NCI-H2029 treated with DMSO at 0.1 percent for 48 hours (cell line): ENCODE measurements around the gene ITGA11.

ENCODE experiments used
- DNase-seq: peaks from one replicate; lab custom pipeline; 2025; lab: John Stamatoyannopoulos, UW

ITGA11 gene

DNA sequence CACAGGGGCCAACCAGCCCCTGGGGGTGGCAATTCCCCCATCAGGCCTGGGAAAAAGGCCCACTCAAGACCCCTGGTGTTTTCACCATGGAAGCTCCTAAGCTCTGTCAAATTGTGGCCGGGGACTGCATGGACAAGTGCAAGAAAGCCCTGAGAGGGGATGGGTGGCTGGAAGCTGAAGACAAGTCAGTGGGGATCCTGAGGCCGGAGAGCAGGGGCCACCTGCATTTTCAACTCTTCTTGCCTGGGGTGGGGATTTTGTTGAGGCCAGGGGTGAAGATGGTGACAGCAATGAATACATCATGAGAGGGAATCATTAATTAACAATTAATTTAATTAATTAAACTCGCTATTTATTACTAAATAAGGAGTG is 120.5 kb downstream of the ITGA11 start:
- DNase-seq: no peak

DNA sequence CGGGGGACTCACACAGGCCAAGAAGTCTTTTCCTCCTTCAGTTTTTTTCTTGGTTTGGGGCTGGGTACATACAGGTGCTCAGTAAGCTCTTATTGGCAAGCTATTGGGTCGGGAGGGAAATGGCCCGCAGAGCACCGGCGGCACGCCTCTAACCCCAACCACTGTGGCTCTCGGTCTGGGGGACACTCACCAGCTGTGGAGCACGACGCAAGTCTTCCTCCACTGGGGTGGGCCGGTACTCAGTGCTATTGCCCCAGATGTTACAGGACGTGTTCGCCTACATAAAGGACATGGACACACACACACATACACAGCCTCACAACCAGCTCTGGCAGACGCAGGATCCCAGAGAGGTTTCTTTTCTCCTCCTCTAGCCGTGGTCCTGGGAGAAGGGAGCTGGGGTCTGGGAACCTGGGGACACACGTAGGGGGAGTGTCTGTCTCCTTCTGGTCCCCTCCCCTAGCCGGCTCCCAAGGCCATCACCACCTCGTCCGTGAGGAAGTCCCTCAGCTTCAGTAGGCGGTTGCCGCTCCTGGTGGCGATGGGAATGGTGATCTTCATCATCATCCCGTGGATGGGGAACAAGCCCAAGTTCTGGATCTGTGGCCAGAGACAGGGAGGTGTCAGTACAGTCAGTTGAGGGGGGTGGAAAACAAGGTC is 121.0 kb downstream of the ITGA11 start:
- no peak for DNase-seq

DNA sequence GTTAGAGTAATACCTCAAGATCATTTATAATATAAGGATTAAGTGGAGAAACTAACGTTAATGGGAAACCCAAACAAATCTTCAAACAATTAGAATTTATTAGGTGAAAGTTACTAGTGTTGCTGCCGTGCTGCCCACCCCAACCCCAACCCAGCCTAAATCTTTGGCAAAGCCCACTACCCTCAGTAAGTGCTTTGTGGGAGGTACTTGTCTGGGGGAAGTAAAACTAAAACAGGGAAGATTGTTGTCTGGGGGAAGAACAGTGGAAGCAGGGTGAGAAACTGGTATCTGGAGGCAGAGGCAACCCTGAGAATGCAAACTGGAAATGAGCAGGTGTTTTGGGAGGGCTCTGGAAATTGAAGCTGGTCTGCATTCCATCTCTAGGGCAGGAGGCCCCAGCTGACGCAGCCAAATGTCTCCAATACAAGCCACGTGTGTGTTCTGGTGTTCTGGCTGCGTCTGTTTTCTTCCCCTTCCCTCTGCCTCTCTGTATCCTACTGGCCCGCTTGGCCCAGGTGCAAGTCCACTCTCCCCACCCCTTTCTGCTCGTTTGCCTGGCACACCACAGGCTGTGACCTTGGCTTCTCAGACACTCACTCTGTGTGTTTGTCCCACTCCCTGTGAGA is 121.7 kb downstream of the ITGA11 start:
- no peak for DNase-seq

DNA sequence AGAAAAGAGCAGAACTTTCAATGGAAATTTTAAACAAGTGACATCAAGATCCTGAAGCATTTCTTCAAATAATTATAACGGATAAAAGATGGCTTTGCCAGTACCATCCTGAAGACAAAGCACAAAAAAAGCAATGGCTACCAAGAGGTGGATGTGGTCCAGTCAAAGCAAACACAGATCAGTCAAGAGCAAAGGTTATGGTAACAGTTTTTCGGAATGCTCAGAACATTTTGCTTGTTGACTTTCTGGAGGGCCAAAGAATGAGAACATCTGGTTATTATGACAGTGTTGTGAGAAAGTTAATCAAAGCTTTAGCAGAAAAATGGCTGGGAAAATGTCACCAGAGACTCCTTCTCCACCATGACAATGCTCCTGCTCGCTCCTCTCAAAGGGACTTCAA is 122.9 kb downstream of the ITGA11 start:
- DNase-seq: no peak

DNA sequence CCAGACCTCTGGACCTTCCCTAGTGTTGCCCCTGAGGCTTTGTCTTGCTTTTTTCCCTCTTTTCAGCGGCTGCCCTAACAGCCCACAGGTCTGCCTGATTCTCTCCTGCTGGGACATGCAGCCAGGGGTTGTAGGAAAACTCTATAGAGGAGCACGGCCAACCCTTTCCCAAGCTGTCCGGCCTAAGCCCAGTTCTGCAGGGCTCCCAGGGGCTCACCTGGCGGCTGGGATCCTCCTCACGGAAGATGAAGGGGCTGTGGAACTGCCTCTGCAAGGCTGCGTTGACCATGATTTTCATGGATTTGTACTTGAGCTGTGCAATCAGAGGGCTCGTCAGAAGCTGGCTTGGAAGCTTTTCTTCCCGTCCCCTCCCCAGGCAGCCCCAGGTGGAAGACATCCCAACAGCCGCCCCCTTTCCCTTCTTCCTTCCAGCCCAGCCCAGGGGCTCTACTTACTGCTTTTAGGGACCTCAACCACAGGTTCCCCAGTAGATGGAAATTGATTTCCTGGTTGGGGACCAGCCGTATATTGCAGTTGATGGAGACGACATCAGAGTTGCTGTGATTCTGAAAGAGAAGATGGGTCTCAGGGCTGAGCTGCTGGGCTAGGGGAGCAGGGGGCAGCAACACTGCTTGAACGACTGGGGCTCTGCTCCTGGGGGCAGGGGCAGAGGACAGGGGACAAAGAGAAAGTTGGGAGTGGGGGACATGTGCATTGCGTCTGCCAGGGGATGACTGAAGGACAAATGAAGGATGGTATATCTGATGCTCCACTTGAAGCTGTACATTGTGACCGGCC is 124.6 kb downstream of the ITGA11 start:
- DNase-seq: no peak

DNA sequence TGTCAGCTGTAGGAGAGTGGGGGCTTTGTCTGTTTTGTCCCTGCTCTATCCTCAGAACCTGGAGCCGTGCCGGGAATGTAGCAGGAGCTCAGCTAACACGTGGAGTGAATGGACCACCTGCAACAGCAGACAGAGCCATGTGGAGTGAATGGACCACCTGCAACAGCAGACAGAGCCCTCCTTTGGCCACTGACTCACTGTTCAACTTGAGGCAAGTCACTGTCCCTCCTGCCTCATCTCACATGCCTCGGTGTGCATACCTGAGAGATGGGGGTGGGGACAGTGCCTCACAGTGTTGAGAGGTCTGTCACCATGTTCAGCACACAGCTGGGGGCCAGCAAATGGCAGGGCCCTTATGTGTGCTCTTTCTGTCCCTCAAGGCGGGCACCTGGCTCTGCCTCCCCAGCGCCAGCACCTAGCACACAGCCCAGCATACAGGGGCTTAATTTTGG is 126.5 kb downstream of the ITGA11 start:
- DNase-seq: no peak

DNA sequence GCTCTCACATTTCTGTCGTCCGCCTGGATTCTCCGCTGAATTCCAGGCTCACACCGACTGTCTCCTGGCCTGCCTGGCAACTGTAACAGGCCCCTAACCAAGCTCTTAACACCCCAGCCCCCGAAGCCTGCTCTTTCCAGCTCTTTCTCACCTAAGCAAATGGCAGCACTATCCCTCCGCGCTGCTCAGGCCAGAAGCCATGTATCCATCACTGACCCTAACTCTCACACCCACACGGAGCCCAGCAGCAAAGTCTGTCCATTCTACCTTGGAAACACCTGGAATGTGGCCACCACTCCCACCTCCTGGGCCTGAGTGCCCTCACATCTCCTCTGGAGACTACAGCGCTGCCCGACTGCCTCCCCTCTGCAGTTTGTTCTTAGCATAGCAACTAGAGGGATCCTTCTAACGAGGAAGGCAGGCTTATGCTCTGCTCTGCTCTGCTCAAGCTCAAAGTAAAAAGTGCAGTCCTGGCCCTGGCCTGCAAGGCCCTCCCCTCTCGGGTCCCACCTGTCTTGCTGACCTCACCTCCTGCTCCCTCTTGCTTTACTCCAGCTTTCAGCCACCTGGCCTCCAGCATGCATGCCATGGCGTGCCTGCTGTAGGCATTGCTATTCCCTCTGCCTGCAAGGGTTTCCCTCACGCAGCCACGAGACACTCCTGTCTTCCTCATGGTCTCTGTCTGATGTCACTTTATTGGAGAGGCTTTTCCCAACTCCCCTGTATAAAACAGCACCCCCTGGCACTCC is 127.2 kb downstream of the ITGA11 start:
- DNase-seq: no peak

DNA sequence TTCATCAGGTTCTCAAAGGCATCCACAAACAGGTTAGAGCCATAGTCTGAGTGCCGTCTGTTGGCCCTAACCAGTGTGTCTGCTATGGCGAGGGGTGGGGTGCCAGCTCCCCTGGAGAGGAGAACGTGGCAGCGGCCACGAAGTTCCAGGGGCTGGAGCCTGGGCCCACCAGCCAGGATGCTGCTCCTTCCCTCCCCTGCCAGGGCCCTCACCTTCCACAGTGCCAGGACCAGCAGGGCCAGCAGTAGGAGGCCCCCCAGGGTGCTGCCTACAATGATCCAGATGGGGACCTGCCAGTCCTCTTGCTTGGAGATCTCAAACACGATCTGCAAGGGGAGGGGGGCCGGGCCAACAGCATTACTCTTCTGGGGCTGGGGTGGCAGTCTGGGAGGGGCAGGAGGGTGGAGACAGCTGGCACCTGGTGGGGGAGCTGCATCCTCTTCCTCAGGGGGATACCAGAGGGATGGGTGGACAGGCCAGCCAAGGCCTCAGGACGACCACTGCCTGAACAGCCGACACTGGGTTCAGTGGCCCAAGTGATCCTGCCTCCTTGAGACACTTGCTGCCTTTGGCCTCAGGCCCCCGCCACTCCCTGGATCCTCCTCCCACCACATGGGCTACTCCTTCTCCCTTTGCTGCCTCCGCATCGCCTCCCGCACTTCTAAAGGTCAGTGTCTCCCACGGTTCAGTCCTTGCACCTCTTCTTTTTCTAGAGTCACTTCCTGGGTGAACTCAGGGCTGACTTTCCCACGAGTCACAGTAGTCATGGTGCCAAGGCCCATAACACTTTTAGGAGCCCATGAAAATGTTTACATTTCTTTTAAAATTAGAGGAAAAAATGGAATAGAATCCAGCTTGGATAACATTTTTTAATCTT is 128.2 kb downstream of the ITGA11 start:
- no peak for DNase-seq

DNA sequence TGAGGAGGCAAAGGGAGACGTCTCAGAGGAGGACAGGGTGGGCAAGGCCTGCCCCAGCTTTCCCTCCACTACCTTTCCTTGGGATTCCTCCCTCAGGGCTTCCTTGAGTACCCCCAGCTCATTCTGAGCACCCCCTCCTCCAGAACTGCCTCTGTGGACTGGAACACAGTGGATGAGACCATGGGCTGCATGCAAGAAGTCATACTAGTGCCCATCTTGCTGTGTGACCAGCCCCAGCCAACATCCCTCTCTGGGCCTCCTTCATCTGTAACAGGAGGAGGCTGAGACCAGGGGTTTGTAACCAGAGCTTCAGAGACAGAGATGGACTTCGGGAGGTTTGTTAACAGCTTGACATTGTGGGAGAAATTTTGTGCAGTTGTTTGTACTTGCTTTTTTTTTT is 128.8 kb downstream of the ITGA11 start:
- DNase-seq: no peak

DNA sequence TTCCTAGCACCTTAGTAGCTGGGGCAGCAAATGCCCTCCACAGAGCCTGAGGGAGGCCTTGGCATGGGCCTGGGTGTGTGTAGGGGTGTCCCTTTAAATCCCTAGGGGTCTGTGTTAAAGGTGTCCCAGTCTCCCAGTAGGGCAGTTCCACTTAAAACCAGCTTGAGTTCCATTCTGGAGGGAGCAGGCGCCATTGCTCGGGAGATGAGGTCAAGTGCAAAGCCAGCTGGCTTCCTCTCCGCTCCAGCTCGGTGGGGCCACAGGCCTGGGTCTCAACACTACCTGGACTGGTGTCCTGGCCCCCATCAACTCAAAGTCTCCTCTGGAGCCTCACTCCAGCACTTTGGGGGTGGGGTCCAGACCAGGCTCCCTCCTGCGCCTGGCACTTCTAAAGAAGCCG is 129.2 kb downstream of the ITGA11 start:
- no peak for DNase-seq

DNA sequence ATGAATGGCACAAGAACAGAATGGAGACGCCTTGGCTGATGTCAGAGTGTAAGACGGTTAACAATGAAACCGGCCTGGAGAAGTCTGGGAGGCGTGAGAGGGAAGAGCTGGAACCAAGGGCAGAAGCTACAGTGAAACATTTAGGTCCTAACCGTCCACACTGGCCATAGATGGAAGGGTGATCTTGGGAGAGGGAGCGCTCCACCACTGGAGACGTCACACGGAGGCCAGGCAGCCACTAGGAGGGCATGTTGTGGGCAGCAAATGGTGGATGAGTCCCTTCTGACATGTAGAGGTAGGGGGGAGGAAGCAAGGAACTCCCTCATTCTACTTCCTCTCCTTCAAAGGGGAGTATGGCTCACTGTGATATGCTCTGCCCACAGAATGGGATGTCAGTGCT is 130.7 kb downstream of the ITGA11 start:
- DNase-seq: no peak

DNA sequence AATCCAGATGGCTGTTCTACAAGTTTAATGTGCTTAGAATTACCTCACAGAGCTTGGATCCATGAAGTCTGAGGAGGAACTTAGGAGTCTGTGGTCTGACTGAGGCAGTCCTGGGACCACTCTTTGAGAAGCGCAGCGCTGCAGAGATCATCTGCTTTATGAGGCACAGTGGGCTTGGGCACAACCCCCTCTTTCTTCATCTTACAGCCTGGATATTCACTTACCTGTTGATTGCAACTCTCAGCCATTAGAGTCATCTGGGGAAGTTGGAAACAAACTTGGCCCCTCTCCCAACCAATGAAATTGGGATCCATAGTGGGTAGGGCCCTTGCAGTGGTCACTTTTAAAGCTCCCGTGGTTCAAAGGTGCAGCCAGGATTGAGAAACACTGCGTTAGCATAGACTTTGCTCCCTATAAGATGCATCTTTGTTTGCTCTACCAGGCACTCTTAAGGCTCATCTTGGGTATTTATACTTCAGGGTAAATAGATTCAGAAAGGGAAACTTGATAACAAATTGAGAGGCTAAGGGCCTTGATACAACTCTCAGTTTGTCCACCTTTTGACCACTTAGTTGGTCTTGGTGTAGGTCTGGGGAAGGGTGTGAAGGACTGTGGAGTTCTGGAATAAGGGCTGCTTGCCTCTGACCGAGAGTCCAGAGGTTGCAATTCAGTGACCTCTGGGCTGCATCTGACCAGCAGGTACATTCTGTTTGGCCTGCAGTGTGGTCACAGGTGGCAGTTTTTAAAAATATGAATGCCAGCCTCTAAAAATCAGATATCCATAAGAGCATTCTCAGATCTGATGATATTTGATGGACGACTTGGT is 131.6 kb downstream of the ITGA11 start:
- DNase-seq: no peak

DNA sequence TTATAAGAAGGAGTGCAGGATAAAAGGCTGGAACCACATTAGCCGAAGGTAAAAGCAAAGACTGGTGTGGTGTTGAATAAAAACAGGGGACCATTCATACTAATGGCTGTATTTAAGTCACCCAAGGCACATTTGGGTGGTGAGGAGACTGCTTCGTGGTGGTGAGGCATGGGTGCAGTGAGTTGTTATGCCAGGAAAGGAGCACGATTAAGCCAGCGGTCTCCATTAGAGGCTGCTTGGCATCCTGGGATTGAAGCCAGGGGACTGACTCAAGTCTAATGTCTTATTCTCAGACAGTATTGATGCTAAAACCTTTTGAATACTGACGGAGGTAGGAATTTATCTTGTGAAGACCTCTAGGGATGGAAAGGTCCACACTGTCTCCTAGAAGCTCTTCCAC is 132.5 kb downstream of the ITGA11 start:
- no peak for DNase-seq

DNA sequence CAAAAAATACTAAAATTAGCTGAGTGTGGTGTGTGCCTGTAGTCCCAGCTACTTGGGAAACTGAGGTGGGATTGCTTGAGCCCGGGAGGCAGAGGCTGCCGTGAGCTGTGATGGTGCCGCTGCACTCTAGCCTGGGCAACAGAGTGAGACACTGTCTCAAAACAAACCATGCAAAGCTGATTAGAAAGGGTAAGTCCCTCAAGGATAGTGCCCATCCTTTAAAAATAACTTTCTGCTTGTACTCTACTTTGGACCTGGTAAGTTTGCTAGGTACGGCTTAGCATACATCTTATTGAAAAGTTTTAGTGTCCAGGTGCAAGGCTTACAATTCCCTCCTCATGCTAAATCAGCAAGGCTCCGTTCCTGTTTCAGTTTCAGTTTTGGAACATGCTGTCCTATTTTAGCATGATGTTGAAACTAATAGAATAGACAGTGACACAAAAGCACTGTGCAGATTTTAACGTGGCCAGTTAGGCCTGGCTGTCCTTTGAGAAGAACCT is 133.0 kb downstream of the ITGA11 start:
- DNase-seq: no peak

DNA sequence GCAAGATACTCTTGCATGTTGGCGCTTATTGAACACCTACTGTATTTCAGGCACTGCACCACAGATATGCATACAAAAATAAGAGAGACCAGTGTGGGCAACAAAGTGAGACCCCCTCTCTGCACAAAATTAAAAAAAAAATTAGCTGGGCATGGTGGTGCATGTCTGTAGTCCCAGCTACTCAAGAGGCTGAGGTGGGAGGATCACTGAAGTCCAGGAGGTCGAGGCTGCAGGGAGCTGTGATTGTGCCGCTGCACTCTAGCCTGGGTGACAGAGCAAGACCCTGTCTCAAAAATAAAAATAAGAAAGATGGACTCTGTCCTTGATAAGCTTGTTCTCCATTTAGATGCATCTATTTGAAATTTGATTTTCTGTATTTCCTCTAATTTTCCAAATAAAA is 133.6 kb downstream of the ITGA11 start:
- no peak for DNase-seq

DNA sequence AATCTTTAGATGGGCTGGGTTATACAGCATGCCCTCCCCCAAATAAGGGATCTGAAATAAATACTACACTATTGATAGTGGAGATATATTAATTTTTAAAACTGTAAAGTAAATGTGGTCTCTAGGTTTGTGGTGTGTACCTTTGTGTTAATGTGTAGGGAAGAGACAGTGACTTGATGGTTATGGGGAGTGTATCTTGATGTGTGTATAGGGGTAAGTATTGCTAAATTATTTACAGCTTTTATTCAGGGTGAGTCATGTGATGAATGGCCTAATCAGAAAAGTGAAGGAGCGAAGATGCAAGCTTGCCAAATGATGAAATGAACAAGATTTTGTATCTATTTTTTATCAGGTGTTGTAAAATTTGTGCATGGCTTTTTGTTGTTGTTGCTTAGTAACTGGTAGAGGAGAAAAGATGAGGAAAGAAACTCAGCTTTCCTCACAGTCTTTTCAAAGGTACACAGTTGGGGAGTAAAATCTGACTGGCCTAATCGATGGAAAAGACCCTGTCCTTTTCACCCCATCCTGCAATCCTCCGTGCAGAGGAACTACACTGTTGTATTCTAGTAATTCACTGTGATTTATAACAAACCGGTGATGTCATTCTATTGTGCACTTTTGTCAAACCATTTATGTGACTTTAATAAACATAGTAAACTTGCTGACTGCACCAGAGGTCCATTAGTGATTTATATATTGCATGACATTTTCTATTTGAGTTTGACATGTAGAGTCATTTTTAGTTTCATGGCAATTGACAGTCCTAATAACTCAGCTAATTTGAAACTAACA is 136.8 kb downstream of the ITGA11 start:
- no peak for DNase-seq

DNA sequence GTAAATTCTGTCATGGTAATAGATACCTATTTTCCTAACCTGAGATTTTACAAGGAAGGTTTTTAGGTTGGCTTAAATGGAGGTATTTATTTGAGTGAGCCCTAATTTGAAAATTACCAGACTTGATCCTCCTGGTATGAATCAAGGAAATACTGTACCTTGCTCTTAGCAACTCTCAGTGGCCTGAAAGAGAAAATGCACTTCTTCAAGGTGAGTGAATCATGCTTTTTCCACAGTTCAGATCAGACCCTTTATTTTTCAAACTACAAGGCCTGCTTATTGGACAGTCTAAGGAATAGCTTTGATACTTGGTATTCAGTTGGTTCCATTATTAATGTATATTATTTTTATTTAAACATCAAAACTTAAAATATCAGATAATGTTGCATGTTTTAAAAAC is 139.0 kb downstream of the ITGA11 start:
- DNase-seq: no peak

DNA sequence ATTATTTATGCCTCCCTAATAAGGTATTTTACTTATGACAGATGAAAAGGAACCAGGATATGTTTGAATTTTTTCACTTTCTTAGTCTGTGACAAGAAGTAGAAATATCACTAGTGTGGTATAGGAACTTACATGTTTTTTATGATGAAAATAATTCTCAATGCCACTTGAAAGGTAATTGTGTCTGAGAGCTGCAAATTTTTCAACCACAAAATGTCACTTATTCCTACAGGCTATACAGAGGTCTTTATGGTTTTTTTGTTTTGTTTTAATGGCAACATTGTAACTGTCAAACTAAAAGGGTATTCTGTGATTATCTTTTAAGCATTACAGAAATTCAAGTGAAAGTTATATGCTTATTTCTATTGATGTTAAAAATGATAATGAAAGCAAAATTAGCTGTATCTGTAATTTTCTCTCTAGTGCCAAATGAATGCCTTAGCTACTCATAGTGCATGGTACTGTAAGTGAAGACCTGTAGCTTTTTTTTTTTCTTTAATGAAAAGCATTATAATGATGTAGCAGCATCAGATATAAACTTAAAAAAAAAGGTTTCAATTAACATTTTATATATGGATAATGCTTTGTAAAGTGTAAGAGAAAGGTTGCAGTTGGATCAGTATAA is 139.7 kb downstream of the ITGA11 start:
- DNase-seq: no peak

DNA sequence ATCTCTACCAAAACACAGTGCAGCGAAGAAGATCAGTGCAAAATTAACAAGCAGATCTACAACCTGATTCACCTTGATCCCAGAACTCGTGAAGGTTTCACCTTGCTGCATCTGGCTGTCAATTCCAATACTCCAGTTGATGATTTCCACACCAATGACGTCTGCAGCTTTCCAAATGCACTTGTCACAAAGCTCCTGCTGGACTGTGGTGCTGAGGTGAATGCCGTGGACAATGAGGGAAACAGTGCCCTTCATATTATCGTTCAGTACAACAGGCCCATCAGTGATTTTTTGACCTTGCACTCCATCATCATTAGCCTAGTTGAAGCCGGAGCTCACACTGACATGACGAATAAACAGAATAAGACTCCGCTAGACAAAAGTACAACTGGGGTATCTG is 141.2 kb downstream of the ITGA11 start:
- no peak for DNase-seq
